Measurements from ENCODE around the gene HECTD4. TPM values are rescaled to one million over a fixed set of nuclear protein-coding genes. Genes with fewer than 3 reads are reported as not detected.

The HECTD4 gene
- total RNA-seq, 4 donors from 2014 or later, result 53.7 to 168 (median 62.9) TPM

DNA sequence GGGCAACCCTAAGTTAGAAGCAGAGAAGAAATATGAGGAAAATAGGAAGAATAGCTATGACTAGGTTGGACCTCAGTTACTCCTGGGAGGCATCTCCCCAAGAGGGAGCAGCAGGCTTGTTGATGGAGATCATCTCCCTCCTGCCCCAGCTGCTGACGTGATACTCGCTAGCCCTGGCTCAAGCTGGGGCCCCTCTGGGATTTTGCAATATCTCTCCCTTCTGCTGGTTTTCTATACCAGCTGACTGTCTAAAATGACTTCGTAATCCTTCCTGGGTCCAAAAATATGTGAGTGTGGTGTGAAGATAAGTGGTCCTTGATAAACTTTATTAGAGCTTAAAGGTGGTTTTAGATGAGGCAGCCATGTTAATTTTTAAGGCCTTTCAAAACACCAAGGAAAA is 4.5 kb upstream of the HECTD4 start:
- Histone ChIP-seq H3K4me3 (no peak overlapping the region), H3K36me3 (no peaks in the 10 kb centered on the region), H3K4me1 (peaks cover 5% of the 10 kb centered on the region), H3K9me3 (no peaks in the 10 kb centered on the region), H3K27me3 (no peaks in the 10 kb centered on the region), H3K27ac (no peak overlapping the region)
- no peak for DNase-seq (ENCODE audit: low spot score in 2 of 2)
- 73% methylated on average over 3 of the region's 3 CpGs for WGBS
- TF ChIP-seq POLR2AphosphoS5 (IDR thresholded peaks at IDR 0.05), result no peak
- no peak for TF ChIP-seq CTCF (IDR thresholded peaks at IDR 0.05)
- TF ChIP-seq EP300 (IDR thresholded peaks at IDR 0.05), result no peak
- TF ChIP-seq POLR2A (IDR thresholded peaks at IDR 0.05), result no peak

- no peaks in the 10 kb centered on the region for H3K27me3 ChIP-seq
- H3K27ac ChIP-seq, result no peak overlapping the region
- DNase-seq (ENCODE audit: low spot score in 2 of 2), result no peak
- peaks cover 18% of the 10 kb centered on the region for H3K4me1 ChIP-seq
- H3K36me3 ChIP-seq, result no peaks in the 10 kb centered on the region
- WGBS, result 88% methylated on average over 11 of the region's 11 CpGs
- TF ChIP-seq POLR2AphosphoS5 (IDR thresholded peaks at IDR 0.05) (no peak), EP300 (IDR thresholded peaks at IDR 0.05) (no peak), POLR2A (IDR thresholded peaks at IDR 0.05) (no peak), CTCF (IDR thresholded peaks at IDR 0.05) (no peak)
- H3K4me3 ChIP-seq, result peak overlapping the region; percentile 75
- no peaks in the 10 kb centered on the region for H3K9me3 ChIP-seq
Observed at GRCh38 chr12:112382866-112383265, 635 bp upstream of the HECTD4 start.

- peak overlapping the region; percentile 75 for H3K4me3 ChIP-seq
- peak overlapping the region; percentile 91 for H3K27ac ChIP-seq
- H3K4me1 ChIP-seq, result peaks cover 18% of the 10 kb centered on the region
- 0% methylated on average over 25 of the region's 33 CpGs for WGBS
- H3K9me3 ChIP-seq, result no peaks in the 10 kb centered on the region
- no peaks in the 10 kb centered on the region for H3K36me3 ChIP-seq
- DNase-seq (ENCODE audit: low spot score in 2 of 2), result peak in 1 of 2 donors; percentile 66
- H3K27me3 ChIP-seq, result no peaks in the 10 kb centered on the region
- TF ChIP-seq POLR2A (IDR thresholded peaks at IDR 0.05), result no peak
- TF ChIP-seq CTCF (IDR thresholded peaks at IDR 0.05), result no peak
- no peak for TF ChIP-seq EP300 (IDR thresholded peaks at IDR 0.05)
- TF ChIP-seq POLR2AphosphoS5 (IDR thresholded peaks at IDR 0.05), result no peak
Observed at GRCh38 chr12:112381406-112381882, 787 bp downstream of the HECTD4 start.

GRCh38 chr12:112380663-112381405 is 1.4 kb downstream of the HECTD4 start:
- TF ChIP-seq POLR2A (IDR thresholded peaks at IDR 0.05), result no peak
- H3K36me3 ChIP-seq, result no peaks in the 10 kb centered on the region
- no peak for DNase-seq (ENCODE audit: low spot score in 2 of 2)
- no peak overlapping the region for H3K27ac ChIP-seq
- H3K4me1 ChIP-seq, result peaks cover 18% of the 10 kb centered on the region
- H3K9me3 ChIP-seq, result no peaks in the 10 kb centered on the region
- WGBS, result 65% methylated on average over 23 of the region's 34 CpGs
- H3K27me3 ChIP-seq, result no peaks in the 10 kb centered on the region
- H3K4me3 ChIP-seq, result peak overlapping the region; percentile 75

DNA sequence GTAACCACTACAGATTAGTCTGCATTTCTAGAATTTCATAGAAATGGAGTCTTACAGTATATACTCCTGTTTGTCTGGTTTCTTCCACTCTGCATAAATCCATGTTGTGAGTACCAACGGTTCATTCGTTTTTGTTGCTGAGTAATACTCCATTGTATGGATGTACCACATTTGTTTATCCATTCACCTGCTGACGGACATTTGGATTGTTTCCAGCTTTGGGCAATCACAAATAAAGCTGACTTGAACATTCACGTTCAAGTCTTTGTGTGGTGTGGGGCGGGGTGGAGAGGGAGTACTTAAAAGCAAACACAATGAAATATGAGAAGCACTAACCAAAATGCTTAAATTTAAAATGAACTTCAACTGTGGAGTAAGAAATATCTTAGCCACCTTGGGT is 7.1 kb downstream of the HECTD4 start:
- Histone ChIP-seq H3K27me3 (no peaks in the 10 kb centered on the region), H3K4me1 (peaks cover 9% of the 10 kb centered on the region), H3K9me3 (no peaks in the 10 kb centered on the region), H3K27ac (no peak overlapping the region), H3K4me3 (no peak overlapping the region), H3K36me3 (no peaks in the 10 kb centered on the region)
- DNase-seq (ENCODE audit: low spot score in 2 of 2), result no peak
- 78% methylated on average over 5 of the region's 5 CpGs for WGBS
- TF ChIP-seq EP300 (IDR thresholded peaks at IDR 0.05) (no peak), CTCF (IDR thresholded peaks at IDR 0.05) (no peak), POLR2A (IDR thresholded peaks at IDR 0.05) (no peak), POLR2AphosphoS5 (IDR thresholded peaks at IDR 0.05) (no peak)

All from suprapubic skin (tissue), 4 donors.